ENCODE measurements around the gene FETUB. TPM values are rescaled to one million over a fixed set of nuclear protein-coding genes. Genes with fewer than 3 reads are reported as not detected.
"Not testable (repeated sequence)": the region's sequence is repeated elsewhere in the genome, so short reads cannot be mapped to it uniquely, and the experiment has no call there.

FETUB gene
- total RNA-seq, 2 experiments from 2014 or later, result not detected

DNA sequence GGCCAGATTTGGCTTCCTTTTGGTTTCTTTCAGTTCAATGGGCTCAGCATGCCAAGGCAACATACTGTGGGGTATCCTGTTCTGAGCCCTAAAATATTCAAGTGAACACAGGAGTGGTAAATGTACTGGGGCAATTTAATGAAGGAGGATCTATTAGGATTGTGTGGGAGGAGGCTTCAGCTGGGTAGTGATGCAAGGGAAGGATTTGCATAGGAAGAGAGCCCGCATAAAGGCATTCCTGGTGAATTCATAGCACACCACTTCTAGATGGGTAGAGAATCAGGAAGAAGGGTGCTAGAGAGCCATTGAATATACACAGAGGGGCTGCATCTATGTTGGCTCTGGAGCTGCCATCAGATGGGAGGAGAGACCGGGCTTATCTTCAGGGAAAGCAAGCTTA is 56.3 kb downstream of the FETUB start:
- H3K4me3 Mint-ChIP-seq, result no peak overlapping the region
- peaks cover 6% of the 10 kb centered on the region for H3K27me3 Mint-ChIP-seq
- H3K4me1 Mint-ChIP-seq, result no peaks in the 10 kb centered on the region
- H3K9me3 Mint-ChIP-seq, result no peaks in the 10 kb centered on the region
- no peak for DNase-seq
- H3K27ac Mint-ChIP-seq, result no peak overlapping the region
- no peaks in the 10 kb centered on the region for H3K36me3 Mint-ChIP-seq

DNA sequence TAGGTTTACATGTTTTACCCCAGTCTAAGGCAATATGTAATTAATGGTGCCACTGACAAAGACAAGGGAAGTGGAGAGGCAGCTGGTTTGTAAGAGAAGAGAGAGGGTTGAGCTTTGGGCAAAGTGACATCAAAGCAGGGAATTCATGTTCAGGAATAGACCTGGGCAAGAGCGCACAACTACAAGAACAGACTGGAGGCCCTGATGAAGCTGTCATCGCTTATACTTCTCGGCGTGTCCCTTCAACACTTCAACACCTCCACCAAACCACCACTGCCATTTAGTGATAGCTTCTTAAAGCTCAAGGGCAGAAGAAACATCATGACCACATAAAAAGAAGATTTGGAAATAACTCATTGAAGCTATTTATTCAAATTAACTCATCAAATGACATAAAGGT is 57.3 kb downstream of the FETUB start:
- no peak for DNase-seq
- no peaks in the 10 kb centered on the region for H3K36me3 Mint-ChIP-seq
- no peaks in the 10 kb centered on the region for H3K9me3 Mint-ChIP-seq
- H3K27ac Mint-ChIP-seq, result no peak overlapping the region
- no peak overlapping the region for H3K4me3 Mint-ChIP-seq
- H3K4me1 Mint-ChIP-seq, result no peaks in the 10 kb centered on the region
- no peaks in the 10 kb centered on the region for H3K27me3 Mint-ChIP-seq

DNA sequence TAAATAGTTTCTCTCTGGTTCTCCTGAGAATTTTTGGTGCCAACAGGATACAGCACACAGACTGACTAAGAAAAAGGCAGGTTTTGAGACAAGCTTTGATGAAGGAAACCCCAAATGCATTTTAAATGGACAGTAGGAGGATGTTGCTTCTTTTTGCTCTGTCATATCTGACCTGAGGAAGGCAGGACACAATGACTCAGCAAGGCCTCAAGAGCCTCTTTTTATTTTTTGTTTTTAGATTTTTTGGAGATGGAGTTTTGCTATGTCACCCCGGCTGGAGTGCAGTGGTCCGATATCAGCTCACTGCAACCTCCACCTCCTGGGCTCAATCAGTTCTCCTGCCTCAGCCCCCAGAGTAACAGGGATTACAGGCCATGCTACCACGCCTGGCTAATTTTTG is 60.1 kb downstream of the FETUB start:
- H3K27ac Mint-ChIP-seq, result no peak overlapping the region
- H3K4me1 Mint-ChIP-seq, result peaks cover 1% of the 10 kb centered on the region
- H3K27me3 Mint-ChIP-seq, result peaks cover 11% of the 10 kb centered on the region
- H3K9me3 Mint-ChIP-seq, result no peaks in the 10 kb centered on the region
- H3K4me3 Mint-ChIP-seq, result no peak overlapping the region
- no peak for DNase-seq
- no peaks in the 10 kb centered on the region for H3K36me3 Mint-ChIP-seq

DNA sequence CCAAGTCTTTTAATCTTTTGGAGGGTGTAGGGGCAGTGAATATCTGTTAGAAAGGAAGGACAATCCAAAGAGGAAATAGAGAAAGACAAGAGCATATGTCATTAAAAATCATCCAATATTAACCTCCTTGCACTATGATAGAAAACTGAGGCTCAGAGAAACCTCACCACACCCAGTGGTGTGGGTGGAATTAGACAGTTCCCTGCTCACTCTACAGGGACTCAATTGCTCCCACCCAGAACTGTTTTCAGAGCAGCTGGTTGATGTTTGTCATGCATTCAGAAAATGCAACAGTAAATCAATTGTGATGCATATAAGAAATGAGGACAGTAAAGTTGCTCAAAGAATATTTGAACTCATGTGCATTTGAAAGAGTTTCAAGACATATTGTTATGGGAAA is 62.3 kb downstream of the FETUB start:
- not testable (repeated sequence) for H3K27ac Mint-ChIP-seq, H3K4me1 Mint-ChIP-seq, H3K4me3 Mint-ChIP-seq, H3K36me3 Mint-ChIP-seq, H3K9me3 Mint-ChIP-seq, DNase-seq
- peaks cover 19% of the 10 kb centered on the region for H3K27me3 Mint-ChIP-seq

Other genes starting within 250 kb of the FETUB start
- 1 to 10 TPM; 1.7 TPM for gene CRYGS, start 96.0 kb upstream of the FETUB start, total RNA-seq
- gene TBCCD1, start 73.1 kb upstream of the FETUB start, total RNA-seq, result 10 to 100 TPM; 12.7 to 15.4 TPM
- gene DNAJB11, start 69.7 kb upstream of the FETUB start, total RNA-seq, result 10 to 100 TPM; 51.7 to 53.9 TPM
- not detected for gene AHSG, start 27.3 kb upstream of the FETUB start, total RNA-seq
- not detected for gene HRG, start 25.6 kb downstream of the FETUB start, total RNA-seq
- gene KNG1, start 77.0 kb downstream of the FETUB start, total RNA-seq, result not detected
- 100 to 1,000 TPM; 446 to 480 TPM for gene EIF4A2, start 143.2 kb downstream of the FETUB start, total RNA-seq
- gene RFC4, start 166.1 kb downstream of the FETUB start, total RNA-seq, result 100 to 1,000 TPM; 121 to 136 TPM
- gene ADIPOQ, start 202.3 kb downstream of the FETUB start, total RNA-seq, result not detected